22Rv1 (cell line): ENCODE data around the gene ARL2BP.

Experiments used
- ZFX ChIP-seq: fragments of 450-650 bp; IDR thresholded peaks from 2 replicates; pipeline ENCODE4 v1.6.1; 2017; ENCODE audit warnings: antibody characterized with exemption, borderline replicate concordance
- TF ChIP-seq, protein P1 (sequence below): fragments of 450-650 bp; IDR thresholded peaks from 2 replicates; pipeline ENCODE4 v1.5.1; 2017; ENCODE audit warnings: mild to moderate bottlenecking

DNA sequence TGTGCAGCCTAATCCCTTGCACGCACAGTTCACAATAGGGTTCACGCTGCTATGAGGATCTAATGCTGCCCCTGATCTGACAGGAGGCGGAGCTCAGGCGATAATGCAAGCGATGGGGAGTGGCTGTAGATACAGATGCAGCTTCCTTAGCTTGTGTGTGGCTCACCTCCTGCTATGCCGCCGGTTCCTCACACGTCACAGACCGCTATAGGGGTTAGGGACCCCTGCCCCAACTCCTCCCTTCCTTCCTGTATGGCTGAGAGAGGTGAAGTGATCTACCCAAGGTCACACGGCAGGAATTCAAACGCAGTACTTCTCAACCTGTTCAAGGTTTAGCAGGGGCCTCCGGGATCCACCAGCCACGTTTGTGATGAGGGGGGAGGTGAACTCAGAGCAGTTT lies 52.8 kb downstream of the ARL2BP start:
- TF ChIP-seq, protein P1, sequence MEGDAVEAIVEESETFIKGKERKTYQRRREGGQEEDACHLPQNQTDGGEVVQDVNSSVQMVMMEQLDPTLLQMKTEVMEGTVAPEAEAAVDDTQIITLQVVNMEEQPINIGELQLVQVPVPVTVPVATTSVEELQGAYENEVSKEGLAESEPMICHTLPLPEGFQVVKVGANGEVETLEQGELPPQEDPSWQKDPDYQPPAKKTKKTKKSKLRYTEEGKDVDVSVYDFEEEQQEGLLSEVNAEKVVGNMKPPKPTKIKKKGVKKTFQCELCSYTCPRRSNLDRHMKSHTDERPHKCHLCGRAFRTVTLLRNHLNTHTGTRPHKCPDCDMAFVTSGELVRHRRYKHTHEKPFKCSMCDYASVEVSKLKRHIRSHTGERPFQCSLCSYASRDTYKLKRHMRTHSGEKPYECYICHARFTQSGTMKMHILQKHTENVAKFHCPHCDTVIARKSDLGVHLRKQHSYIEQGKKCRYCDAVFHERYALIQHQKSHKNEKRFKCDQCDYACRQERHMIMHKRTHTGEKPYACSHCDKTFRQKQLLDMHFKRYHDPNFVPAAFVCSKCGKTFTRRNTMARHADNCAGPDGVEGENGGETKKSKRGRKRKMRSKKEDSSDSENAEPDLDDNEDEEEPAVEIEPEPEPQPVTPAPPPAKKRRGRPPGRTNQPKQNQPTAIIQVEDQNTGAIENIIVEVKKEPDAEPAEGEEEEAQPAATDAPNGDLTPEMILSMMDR = no peak
- no peak for TF ChIP-seq ZFX
